ENCODE results near the gene EXOSC6.
"Not testable (repeated sequence)": the region's sequence is repeated elsewhere in the genome, so short reads cannot be mapped to it uniquely, and the experiment has no call there.

GRCh38 chr16:70231831-70232230 lies 19.9 kb downstream of the EXOSC6 start:
- TF ChIP-seq CTCF (IDR thresholded peaks at IDR 0.05; ENCODE audit: borderline replicate concordance, extremely low read depth, low read length, poor library complexity, severe bottlenecking); EZH2 (IDR thresholded peaks at IDR 0.05; ENCODE audit: borderline replicate concordance, low read depth, low read length, severe bottlenecking): not testable (repeated sequence)

Measured in DND-41 (cell line).